ENCODE data around the gene SLBP.

- no peak for TF ChIP-seq POLR2A (IDR thresholded peaks at IDR 0.05)
- TF ChIP-seq, protein P1, sequence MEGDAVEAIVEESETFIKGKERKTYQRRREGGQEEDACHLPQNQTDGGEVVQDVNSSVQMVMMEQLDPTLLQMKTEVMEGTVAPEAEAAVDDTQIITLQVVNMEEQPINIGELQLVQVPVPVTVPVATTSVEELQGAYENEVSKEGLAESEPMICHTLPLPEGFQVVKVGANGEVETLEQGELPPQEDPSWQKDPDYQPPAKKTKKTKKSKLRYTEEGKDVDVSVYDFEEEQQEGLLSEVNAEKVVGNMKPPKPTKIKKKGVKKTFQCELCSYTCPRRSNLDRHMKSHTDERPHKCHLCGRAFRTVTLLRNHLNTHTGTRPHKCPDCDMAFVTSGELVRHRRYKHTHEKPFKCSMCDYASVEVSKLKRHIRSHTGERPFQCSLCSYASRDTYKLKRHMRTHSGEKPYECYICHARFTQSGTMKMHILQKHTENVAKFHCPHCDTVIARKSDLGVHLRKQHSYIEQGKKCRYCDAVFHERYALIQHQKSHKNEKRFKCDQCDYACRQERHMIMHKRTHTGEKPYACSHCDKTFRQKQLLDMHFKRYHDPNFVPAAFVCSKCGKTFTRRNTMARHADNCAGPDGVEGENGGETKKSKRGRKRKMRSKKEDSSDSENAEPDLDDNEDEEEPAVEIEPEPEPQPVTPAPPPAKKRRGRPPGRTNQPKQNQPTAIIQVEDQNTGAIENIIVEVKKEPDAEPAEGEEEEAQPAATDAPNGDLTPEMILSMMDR (IDR thresholded peaks at IDR 0.05 in 4 of 5, conservative IDR thresholded peaks at IDR 0.05 in 1 of 5) = no peak
These were observed 60.5 kb downstream of the SLBP start for GRCh38 chr4:1651609-1652008.
